GM23338 (cell line): ENCODE measurements around the gene NCKAP1.

Experiments used
- EZH2 ChIP-seq: fragments of 200-600 bp; sonication (generic); IDR thresholded peaks from one replicate; pipeline ENCODE4 v1.8.0; 2017; ENCODE audit warnings: antibody characterized with exemption, mild to moderate bottlenecking, low read depth; ENCODE audit not compliant: unreplicated experiment
- TF ChIP-seq, protein P1 (sequence below), 2 experiments: fragments of 200-600 bp in 1 of 2; sonication (generic) in 1 of 2; conservative IDR thresholded peaks; 2 replicates each; pipeline versions ENCODE4 v1.5.1 to v1.6.1; 2016 to 2017; ENCODE audit warnings: antibody characterized with exemption in 2 of 2, low read depth in 2 of 2, mild to moderate bottlenecking in 2 of 2, moderate library complexity in 1 of 2

DNA sequence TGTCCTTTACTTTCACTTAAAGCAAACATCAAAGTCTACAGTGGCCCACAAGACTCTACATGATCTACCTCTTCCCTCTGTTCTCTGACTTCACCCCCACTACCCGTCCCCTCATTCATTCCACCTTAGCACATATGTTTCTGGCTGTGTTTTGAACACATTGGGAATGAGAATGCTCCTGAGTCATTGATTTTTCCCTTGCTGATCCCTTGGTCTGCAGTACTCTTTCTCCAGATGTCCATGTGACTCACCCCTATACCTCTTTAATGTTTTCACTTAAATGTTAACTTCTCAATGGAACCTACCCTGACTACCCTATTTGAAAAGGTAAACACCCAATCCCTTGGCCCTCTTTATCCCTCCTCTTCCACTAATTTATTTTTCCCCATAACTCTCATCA is 141.1 kb downstream of the NCKAP1 start:
- TF ChIP-seq EZH2 = no peak
- TF ChIP-seq, protein P1, sequence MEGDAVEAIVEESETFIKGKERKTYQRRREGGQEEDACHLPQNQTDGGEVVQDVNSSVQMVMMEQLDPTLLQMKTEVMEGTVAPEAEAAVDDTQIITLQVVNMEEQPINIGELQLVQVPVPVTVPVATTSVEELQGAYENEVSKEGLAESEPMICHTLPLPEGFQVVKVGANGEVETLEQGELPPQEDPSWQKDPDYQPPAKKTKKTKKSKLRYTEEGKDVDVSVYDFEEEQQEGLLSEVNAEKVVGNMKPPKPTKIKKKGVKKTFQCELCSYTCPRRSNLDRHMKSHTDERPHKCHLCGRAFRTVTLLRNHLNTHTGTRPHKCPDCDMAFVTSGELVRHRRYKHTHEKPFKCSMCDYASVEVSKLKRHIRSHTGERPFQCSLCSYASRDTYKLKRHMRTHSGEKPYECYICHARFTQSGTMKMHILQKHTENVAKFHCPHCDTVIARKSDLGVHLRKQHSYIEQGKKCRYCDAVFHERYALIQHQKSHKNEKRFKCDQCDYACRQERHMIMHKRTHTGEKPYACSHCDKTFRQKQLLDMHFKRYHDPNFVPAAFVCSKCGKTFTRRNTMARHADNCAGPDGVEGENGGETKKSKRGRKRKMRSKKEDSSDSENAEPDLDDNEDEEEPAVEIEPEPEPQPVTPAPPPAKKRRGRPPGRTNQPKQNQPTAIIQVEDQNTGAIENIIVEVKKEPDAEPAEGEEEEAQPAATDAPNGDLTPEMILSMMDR (conservative IDR thresholded peaks at IDR 0.05; ENCODE audit: low read depth in 2 of 2) = no peak
